HG03521 (cell line): ENCODE measurements around the gene PLSCR4.

ENCODE experiments used
- ATAC-seq: cut with Tn5 transposase; IDR thresholded peaks from one replicate; pipeline ENCODE4 v1.9.1; 2021; ENCODE audit warnings: mild to moderate bottlenecking, moderate library complexity; ENCODE audit not compliant: unreplicated experiment

The PLSCR4 gene

DNA sequence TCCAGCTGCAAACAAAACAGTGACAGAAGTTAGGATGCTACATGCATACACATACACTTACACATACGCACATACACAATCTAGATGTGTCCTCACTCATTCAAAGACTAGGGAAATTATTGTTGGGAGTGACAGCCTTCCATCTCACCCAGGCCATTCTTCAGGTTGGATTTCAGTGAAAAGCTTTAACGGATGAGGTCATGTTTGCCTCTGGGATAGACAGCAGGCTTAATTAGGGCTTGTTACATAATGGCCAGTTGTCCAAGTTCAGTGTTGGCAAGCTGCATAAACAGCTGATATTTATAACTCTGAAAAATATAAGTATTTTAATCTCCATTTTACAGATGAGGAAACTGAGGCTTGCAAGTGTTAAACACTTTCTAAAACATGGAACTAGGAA is 54.1 kb downstream of the PLSCR4 start:
- ATAC-seq, result no peak

DNA sequence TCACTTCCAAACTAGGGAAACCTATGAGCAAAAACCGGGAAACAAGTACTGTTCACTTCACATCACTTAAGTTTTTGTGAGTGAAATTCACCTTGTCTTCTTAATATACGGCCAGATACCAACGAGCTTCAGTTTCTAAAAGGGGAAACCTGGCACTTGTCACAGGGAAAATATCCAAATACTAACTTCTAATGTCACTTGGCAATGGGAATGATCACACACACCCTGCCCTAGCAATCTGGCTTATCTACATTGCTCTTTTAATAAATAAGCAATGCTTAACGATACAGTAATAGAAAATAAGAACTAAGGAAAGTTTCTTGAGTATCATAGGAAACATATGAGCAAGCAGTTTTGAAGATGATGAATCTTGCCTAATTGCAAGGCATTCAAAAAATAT is 55.3 kb downstream of the PLSCR4 start:
- ATAC-seq, result no peak

DNA sequence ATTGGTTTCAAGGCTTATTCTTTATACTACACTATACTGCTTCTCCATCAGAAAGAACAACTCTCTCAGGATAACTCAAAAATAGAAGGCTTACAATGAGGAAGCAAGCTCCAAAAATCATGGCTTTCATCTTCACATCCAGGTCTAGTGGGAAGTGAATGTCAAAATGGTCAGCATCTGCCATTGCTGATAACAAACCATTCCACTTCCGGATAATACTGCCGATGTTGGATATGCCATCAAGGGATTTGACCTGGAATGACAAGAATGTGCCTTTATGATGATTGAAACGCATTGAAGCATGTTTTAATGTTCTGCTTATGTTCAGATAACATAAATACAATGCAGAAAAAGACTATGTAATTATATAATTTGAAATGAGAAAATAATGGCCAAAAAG is 55.9 kb downstream of the PLSCR4 start:
- no peak for ATAC-seq

DNA sequence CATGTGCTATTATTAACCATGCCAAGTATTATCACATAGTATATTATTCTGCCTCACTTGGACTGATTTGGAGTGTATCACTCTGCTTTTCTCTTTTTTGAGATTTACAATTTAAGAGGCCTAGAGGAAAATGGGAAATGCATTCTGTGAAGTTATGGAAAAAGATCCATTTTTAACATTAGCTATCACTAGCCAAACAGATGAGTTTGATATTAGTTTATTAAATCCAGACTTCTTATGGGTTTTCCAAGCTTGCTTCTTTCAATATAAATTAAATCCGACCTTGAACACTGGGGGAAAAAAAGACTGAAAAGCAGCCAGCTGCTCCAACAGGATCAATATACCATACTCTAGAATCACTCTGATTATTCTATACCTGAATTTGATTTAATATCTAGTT is 59.9 kb downstream of the PLSCR4 start:
- no peak for ATAC-seq

DNA sequence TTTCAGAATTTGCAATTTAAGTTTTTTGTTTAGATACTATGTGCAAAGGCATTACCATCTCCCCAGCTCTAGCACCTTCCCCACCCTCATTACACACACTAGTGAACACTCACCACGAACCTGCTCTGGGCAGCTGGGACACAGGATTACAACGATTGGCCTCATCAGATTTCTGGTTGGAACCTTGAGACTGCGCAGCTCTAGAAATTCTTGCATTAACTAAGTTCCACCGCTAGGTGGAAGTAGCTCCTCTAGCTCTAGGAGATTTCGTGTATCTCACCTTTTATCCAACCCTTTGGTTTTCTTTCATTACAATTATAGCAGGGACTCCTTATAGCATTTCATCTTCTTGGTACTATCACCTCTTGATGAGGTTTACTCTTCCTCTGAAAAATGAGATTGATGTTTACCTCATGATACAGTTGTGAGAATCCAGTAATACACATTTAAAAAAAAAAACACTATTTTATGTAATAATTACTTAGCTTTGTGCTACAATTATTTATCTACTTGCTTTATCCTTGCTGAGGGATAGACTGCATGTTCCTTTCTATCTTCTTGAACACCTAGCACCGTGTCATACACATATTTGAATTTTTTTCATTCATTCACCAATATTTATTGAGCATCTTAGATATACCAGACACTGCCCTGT is 61.3 kb downstream of the PLSCR4 start:
- peak; percentile 91 for ATAC-seq

DNA sequence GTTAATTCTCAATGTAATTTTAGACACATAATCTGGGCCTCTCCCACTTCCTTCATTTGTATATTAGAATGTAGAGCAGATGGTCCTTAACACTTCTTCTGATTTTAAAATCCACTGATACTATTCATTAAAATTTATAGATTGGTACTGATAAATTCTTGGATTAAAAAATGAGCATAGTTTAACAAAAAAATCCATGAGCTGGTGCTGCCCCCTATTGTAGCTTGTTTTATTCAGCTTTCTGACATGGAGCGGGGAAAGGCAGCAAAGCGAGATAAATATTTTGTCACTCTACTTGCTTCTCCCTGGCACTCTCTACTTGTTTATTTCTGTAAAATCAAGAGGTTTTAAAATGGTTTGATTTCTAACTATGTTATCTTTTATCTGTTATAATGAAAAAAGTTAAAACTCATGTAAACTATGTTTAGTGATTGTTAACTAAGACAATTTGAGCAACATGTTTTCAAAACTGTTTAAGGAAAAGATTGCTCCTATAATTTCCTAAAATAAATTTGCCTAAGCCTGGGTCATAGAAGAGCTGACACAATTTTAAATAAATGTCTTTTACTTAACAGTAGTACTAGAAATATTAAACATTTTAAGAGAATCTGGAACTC is 63.5 kb downstream of the PLSCR4 start:
- no peak for ATAC-seq

DNA sequence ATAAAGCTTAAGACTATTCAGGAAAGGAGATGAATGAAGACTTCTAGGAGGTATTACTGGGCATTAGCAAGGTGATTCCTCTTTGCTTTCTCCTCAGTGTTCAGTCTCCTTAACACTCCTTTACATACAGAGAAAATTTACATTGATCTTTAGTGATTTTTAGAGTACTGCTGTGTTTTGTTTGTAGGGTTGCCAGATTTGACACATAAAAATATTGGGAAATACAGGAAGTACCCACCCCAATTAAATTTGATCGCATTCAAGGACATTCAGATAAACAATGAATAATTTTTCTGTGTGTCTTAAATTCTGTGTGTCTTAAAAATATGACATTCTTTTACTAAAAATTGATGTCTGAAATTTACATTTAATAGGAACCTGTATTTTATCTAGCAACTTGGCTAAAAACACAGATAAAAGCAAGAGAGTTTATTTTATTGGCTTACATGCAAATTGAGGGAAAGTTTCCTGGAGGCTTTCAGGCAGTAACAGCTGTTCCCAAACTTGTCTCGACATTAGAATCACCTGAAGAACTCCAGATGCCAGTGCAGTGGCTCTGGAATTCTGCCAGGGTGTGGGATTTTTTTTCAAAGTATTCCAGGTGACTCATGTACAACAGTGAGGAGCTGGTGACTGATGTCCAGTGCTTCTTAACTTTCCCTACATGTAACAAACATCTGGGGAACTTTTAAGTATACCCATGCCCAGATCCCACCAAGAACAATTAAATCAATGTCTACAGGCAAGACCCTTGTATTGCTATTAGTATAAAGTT is 66.5 kb downstream of the PLSCR4 start:
- ATAC-seq, result no peak

DNA sequence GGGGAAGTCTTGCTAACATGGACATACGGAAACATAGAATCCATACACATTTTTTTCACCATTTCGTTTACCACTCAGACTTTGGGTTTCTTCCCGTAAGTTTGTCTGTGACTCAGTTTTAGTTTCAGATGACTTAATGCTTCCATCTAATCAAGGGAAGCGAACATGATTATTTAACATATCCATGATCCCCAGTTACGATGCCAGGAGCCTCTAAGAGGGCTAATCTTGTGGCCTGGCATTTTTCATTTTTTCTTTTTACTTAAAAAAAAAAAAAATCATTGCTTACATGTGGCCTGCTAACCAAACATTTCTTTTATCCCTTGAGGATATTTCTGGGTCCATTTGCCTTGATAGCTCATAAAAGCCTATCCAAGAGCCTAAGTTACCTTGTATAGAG is 69.7 kb downstream of the PLSCR4 start:
- no peak for ATAC-seq

DNA sequence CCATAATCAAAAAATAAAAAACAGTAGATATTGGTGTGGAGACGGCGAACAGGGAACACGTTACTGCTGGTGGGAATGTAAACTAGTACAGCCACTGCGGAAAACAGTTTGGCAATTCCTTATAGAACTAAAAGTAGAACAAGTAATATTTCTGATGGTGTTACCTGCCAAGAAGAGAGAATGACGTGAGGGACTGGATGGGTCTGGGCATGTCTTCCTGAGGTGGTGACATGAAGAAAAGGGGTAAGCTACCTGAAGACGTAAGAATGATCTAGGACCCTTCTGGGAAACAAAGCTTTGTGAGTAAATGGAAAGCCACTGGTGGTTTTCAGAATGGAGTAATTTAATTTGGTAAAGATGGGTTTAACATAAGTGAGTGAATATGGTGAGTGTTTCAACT is 70.5 kb downstream of the PLSCR4 start:
- ATAC-seq, result no peak

DNA sequence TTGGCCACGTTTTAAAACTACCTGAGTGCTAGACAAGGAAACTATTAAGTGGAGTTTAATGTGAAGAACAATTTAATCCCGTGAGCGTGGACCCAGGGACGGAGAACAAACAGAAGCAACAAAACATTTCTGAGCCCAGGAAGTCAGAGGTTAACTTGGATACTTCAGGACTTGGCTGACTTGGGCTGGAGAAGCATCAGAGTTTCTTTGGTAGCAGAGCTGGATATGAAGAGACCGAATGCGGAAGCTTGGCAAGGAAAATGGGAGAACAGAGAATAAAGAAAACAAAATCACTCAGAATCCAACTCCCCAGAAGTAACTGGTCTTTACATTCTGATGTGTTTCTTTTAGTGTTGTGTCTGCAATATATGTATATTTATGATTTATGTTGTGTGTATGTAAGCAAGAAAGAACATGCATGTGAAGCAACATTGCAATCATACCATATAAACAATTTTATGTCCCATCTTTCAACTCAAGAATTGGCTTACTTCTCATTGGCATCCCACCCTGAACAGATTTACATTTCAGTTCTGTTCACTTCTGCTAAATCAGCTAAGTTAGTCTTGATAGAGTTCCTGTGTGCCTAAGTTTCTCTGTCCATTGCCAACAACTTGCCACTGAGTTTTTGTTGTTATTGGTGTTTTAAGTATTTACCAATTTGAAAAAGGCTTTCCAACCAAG is 72.8 kb downstream of the PLSCR4 start:
- ATAC-seq, result no peak

DNA sequence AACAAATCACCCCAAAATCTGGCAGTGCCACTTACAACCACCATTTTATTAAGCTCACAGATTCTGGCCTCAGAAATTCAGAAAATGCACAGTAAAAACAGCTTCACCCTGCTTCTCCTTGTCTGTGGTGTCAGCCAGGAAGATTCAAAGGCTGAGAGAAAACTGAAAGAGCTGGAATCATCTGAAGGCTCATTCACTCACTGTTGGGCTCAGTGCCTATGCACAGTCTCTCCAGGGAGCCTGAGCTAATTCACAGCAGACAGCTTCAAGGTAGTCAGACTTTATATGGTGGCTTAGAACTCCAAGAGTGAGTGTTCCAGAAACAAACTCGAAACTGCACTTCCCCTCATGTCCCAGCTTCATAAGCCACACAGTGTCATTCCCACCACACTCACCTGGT is 73.4 kb downstream of the PLSCR4 start:
- ATAC-seq, result no peak

DNA sequence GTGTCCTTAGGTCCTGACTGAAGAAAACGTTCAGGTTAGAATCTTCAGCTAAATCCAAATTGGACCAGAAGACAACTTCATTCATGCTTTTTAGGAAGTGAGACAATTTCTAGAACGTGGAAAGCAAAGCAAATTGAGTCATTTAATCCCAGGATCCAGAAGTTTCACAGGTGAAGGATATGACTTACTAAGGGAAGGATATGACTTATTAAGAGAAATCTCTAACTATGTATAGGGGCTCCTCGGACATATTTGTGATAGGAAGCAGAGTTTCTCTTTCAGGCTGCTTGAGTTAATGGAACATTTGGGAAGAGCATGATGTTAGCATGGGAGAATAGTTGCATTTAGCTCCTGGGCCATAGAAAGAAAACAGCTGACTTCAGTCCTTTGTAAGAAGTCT is 73.8 kb downstream of the PLSCR4 start:
- ATAC-seq, result no peak

DNA sequence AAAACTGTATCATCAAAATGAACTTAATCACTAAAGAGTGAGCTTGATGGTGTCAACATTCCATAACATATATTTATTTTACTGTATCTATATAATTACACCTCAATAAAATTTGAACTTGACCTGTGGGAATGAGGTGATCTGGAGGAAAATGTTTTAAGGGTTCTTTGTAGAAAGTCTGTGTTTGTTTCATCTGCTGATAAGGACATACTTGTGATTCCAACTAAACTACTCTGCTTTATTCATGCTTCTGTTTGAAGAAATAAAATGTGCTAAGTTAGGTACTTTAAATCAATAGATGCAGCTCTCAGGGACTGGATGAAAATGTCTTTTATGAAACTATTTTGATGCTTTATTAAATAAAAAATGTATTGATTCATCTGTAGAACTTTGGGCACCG is 78.3 kb downstream of the PLSCR4 start:
- ATAC-seq, result no peak

DNA sequence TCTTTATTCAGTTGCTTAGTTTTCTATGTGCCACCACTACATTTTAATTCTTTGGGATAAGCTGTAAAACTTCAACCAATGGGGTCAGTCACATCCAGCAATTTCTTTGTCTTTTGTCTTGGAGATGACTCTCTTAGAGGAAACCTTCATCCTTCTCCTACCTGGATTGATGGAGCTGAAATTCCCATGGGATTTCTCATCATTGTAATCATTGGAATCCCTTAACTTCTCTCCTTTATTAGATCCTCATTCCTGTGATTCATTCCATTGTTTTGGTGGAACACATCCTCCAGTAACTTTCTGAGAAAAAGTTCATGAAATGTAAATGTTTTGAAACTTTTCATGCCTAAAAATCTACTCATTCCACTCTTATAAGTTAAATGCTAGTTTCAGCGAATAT is 80.3 kb downstream of the PLSCR4 start:
- no peak for ATAC-seq

DNA sequence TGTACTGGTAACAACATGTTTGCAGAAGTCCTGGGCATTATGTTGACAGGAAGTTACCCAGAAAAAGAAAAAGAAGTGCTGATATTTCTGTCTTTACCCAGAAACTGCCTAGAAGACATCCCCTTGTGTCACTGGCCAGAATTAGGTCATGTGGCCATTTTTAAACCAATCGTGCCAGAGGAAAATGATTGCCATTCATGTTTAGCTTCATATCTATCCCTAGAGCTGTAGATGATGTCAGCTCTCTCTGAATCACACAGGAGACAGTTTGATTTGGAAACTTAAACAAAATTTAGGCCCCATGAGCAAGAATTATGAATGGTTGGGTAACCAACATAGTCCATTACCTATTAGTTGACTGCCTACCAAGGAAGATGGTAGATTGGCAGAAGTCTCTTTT is 81.0 kb downstream of the PLSCR4 start:
- no peak for ATAC-seq

DNA sequence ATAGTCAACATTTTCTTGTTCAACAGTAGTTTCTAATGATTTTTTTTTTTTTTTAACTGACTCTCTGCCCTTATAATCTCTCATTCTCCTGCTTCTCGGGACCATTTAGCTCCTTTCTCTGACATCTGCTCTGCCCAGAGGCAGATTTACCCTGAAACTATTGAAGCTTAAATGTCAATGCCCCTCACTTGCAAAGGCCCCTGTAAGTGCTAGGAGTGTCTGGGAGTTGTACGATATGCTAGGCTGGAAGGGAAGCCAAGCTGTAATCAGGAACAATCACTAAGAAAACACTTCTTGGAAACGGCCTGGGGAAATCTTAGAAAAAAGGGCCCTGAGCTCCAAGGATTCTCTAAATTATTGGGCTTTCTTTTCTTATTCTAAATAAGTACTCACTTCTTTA is 84.1 kb downstream of the PLSCR4 start:
- ATAC-seq, result no peak

DNA sequence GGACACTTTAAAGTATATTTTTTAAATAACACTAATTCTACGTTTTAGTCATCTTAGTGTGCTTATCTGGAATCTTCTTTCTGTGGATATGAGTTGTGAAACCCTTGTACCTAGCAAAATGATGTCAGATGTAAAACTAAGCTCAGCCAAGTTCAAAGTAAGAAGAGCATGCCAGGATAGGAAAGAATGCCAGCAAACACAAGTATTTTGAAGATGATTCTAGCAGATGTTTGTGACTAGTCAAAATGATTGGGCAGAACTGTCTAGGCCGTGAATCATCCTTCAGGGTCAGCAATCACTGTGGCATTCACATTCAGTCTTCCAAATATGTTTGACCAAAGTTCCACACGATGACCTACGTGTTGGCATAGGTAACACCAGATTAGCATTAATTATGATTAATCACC is 84.5 kb downstream of the PLSCR4 start:
- ATAC-seq, result no peak

DNA sequence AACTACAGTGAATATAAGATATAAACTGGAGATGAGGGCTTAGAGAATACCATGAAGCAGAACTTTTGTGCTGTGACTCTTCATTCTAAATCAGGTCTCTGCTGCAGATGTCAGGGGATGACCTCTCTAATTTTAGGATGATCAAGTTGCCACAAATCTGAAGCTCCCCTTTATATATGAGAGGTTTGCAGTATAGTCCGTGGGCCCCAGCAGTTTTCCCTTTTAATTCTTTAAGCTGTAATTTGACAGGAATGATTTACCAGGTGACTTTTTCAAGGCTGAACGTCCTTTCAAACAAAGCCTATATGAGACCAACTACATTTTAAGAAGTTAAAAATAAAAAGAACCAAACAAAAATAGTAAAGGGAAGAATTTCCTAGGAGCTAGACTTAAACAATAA is 85.0 kb downstream of the PLSCR4 start:
- ATAC-seq, result no peak

DNA sequence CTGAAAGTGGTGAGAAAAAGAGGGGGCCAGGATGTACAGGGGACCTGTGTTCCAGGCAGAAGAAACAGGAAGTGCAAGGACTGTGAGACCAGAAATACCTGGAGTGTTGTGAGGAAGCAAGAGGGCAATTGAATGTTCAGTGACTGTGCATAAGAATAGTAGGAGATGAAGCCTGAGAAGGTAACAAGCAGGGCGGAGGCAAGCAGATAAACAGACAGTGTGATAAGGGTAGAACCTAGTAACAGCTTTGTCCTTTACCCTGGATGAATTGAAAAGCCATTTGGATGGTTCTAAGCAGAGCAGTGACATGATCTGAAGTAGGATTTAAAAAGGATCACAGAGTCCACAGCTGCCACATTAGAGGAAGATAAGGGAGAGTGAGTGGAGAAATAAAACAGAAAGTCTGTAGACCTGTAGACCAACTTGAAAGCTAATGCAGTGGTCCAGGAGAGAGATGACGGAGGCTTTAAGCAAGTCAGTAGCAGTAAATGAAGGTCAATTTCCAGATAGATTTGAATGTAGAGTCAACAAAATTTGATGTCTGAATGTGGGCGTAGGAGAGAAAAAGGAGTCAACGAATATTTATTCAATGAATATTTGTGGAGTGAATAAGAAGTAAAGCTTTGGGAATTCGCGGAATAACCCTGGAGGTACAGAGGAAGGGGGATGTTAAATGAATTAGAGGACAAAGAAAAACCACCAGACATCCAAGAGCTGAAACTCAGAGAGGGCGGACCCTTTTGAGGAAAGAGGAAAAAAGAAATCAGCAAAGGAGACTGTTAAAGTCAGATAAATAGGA is 85.7 kb downstream of the PLSCR4 start:
- ATAC-seq, result no peak

DNA sequence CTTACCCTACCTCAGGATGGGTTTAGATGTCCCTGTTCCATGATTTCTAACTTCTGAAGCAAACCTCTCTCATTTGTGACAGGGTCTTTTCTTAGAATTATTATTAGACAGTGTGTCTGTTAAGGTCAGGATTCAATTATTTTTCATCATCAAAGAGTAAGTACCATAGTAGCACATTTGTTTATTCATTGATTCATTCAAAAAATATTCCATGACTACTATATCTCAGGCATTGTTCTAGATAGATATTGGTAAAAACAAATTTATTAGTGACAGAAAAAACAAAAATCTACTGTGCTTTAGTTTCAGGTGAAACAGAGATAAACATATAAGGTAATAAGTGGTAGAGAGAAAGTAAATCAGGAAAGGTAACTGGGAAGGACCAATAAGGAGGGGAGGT is 86.4 kb downstream of the PLSCR4 start:
- ATAC-seq, result no peak

DNA sequence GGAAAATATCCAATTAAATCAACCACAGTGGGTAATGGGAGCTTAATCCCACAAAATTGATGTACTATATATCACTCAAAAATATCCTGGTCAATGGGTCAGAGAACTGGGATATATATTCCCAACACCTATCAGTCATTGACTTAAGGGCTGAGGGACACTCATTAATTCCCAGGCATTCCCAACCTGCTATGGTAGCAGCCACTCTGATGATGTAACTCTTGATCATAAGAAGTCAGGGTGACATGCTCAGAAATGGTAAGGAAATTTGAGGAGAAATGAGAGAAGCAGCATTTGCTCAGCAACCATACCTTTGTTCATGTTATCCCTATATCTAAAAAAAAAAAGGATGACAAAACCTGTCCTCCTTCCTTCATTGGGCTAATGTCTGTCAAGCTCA is 86.8 kb downstream of the PLSCR4 start:
- ATAC-seq, result no peak
